PC-9 (cell line): Measurements from ENCODE around the gene HIBADH. TPM values are rescaled to one million over a fixed set of nuclear protein-coding genes. Genes with fewer than 3 reads are reported as not detected.

Source experiments
- BruUV-seq: library from RNA; stranded (reverse); fragments of 400-500 nt; replicated peaks from 2 replicates; lab custom pipeline; 2021; lab: Mats Ljungman, UMichigan
- CTCF ChIA-PET: fragments of 300-600 bp; sonication (Branson Sonifier 250); formaldehyde crosslinking; loops from one replicate; lab custom pipeline; 2022; ENCODE audit warnings: antibody characterized with exemption; lab: Charles Lee
- POLR2A ChIA-PET: fragments of 300-600 bp; sonication (Branson Sonifier 250); formaldehyde crosslinking; loops from one replicate; lab custom pipeline; 2022; ENCODE audit warnings: antibody characterized with exemption; ENCODE audit not compliant: unreplicated experiment; lab: Charles Lee
- DNase-seq, 2 experiments: peaks; one replicate each; pipeline versions ENCODE4 v3.0.0 to v3.0.0-alpha.2; 2015 to 2022; ENCODE audit warnings: mixed read lengths in 1 of 2
- H2AFZ ChIP-seq: fragments of 200-600 bp; sonication (generic); 2 replicates; pipeline ENCODE4 v1.8.1; 2017; ENCODE audit warnings: antibody characterized with exemption
- H3F3A ChIP-seq: fragments of 200-600 bp; sonication (generic); 2 replicates; pipeline ENCODE4 v1.8.1; 2017; ENCODE audit warnings: antibody characterized with exemption, mild to moderate bottlenecking, low read depth; ENCODE audit not compliant: insufficient read depth
- H3K27ac ChIP-seq: fragments of 200-600 bp; sonication (generic); 2 replicates; pipeline ENCODE4 v1.6.1; 2016; ENCODE audit warnings: mixed run types
- H3K27me3 ChIP-seq: fragments of 200-600 bp; sonication (generic); 2 replicates; pipeline ENCODE4 v1.6.1; 2016; ENCODE audit warnings: low read depth, mixed run types; ENCODE audit not compliant: insufficient read depth
- H3K36me3 ChIP-seq: fragments of 200-600 bp; sonication (generic); 2 replicates; pipeline ENCODE4 v1.6.1; 2016; ENCODE audit warnings: low read depth, mixed run types
- H3K4me1 ChIP-seq: fragments of 200-600 bp; sonication (generic); replicated peaks from 2 replicates; pipeline ENCODE4 v1.6.1; 2016; ENCODE audit warnings: mixed run types; ENCODE audit not compliant: insufficient read depth
- H3K4me2 ChIP-seq: fragments of 200-600 bp; sonication (generic); 2 replicates; pipeline ENCODE4 v1.6.1; 2017; ENCODE audit warnings: mixed run types
- H3K4me3 ChIP-seq: fragments of 200-600 bp; sonication (generic); 2 replicates; pipeline ENCODE4 v1.6.1; 2016; ENCODE audit warnings: mixed run types
- H3K79me2 ChIP-seq: fragments of 200-600 bp; sonication (generic); 2 replicates; pipeline ENCODE4 v1.6.1; 2017; ENCODE audit warnings: low read depth, mixed run types
- H3K9me2 ChIP-seq: fragments of 200-600 bp; sonication (generic); 2 replicates; pipeline ENCODE4 v1.8.1; 2017; ENCODE audit warnings: mild to moderate bottlenecking; ENCODE audit not compliant: insufficient read depth
- H3K9me3 ChIP-seq: fragments of 200-600 bp; sonication (generic); 2 replicates; pipeline ENCODE4 v1.8.1; 2016; ENCODE audit warnings: low read depth; ENCODE audit not compliant: insufficient read depth
- H4K20me1 ChIP-seq: fragments of 200-600 bp; sonication (generic); 2 replicates; pipeline ENCODE4 v1.8.1; 2017; ENCODE audit not compliant: insufficient read depth
- EZH2 ChIP-seq: fragments of 200-600 bp; sonication (generic); IDR thresholded peaks from 2 replicates; pipeline ENCODE4 v1.8.0; 2017; ENCODE audit warnings: antibody characterized with exemption, low read depth
- intact Hi-C: fragments of 100-400 bp; cut with micrococcal nuclease; formaldehyde crosslinking; loops from one replicate; pipeline ENCODE4 v1.10.0; 2022; ENCODE audit not compliant: unreplicated experiment
- total RNA-seq: library from RNA; stranded (reverse); gene quantifications from 2 replicates; pipeline ENCODE4 v1.2.3, GENCODE V29; 2021
- TF ChIP-seq, protein P1 (sequence below): fragments of 200-600 bp; sonication (generic); conservative IDR thresholded peaks from 2 replicates; pipeline ENCODE4 v1.6.1; 2017; ENCODE audit warnings: mixed run types, antibody characterized with exemption, mild to moderate bottlenecking, moderate library complexity

HIBADH gene
- total RNA-seq, 1 experiment from 2014 or later, result 73.9 TPM

DNA sequence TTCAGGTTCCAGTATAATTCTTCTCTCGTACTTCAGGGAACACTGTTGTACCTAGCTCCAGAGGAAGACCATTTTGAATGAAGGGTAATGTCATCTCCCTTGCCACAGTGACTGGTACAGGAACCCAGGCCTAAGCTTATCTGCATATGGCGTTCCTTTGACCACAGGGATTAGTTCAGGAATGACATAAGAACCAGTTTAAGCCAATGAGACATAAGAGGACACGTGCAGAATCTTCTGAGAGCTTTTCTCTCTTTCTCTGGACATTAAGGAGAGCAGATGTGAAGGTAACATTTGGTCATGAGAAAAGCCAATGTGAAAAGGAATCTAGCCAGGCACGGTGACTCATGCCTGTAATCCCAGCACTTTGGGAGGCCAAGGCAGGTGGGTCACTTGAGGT, 21.8 kb upstream of the HIBADH start:
- Histone ChIP-seq H3K4me1 (peaks cover 14% of the 10 kb centered on the region), H3K9me2 (no peaks in the 10 kb centered on the region), H3F3A (peaks cover 8% of the 10 kb centered on the region), H3K27me3 (no peaks in the 10 kb centered on the region), H3K79me2 (no peaks in the 10 kb centered on the region), H3K9me3 (no peaks in the 10 kb centered on the region), H4K20me1 (no peaks in the 10 kb centered on the region), H3K36me3 (no peaks in the 10 kb centered on the region), H3K27ac (no peak overlapping the region), H3K4me3 (no peak overlapping the region), H3K4me2 (no peak overlapping the region), H2AFZ (no peak overlapping the region)
- ChIA-PET CTCF (no interaction called here), POLR2A (no interaction called here)
- no peak for DNase-seq
- intact Hi-C loops, result no loop called here
- no TSS peak for BruUV-seq
- TF ChIP-seq EZH2, result no peak
- TF ChIP-seq, protein P1, sequence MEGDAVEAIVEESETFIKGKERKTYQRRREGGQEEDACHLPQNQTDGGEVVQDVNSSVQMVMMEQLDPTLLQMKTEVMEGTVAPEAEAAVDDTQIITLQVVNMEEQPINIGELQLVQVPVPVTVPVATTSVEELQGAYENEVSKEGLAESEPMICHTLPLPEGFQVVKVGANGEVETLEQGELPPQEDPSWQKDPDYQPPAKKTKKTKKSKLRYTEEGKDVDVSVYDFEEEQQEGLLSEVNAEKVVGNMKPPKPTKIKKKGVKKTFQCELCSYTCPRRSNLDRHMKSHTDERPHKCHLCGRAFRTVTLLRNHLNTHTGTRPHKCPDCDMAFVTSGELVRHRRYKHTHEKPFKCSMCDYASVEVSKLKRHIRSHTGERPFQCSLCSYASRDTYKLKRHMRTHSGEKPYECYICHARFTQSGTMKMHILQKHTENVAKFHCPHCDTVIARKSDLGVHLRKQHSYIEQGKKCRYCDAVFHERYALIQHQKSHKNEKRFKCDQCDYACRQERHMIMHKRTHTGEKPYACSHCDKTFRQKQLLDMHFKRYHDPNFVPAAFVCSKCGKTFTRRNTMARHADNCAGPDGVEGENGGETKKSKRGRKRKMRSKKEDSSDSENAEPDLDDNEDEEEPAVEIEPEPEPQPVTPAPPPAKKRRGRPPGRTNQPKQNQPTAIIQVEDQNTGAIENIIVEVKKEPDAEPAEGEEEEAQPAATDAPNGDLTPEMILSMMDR, result no peak

DNA sequence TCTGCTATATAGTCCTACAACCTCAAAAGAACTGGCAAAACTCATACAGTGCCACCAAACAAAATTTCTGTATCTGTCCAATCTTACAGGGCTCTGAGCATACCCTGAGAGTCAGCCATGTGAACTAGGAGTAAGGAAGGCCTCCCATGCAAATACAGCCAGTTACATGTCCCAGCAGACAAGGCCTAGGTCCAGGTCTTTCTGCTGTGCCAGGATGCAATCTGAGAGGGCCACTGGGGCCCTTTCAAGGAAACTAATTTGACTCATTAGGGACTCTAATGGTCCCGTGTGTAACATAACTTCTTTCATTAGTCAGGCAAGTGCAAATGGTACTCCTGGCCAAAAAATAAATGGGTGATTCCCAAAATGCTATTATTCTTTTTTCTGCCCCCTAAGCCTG, 17.9 kb upstream of the HIBADH start:
- Histone ChIP-seq H3K36me3 (no peaks in the 10 kb centered on the region), H3K4me3 (no peak overlapping the region), H4K20me1 (no peaks in the 10 kb centered on the region), H2AFZ (no peak overlapping the region), H3K9me3 (no peaks in the 10 kb centered on the region), H3K27ac (peak overlapping the region; percentile 98), H3K79me2 (no peaks in the 10 kb centered on the region), H3K27me3 (no peaks in the 10 kb centered on the region), H3K9me2 (no peaks in the 10 kb centered on the region), H3F3A (peaks cover 28% of the 10 kb centered on the region), H3K4me1 (peaks cover 39% of the 10 kb centered on the region), H3K4me2 (no peak overlapping the region)
- TF ChIP-seq EZH2, result no peak
- TF ChIP-seq, protein P1, result no peak
- ChIA-PET CTCF (no interaction called here), POLR2A (no interaction called here)
- intact Hi-C loops, result no loop called here
- no peak for DNase-seq
- no TSS peak for BruUV-seq

DNA sequence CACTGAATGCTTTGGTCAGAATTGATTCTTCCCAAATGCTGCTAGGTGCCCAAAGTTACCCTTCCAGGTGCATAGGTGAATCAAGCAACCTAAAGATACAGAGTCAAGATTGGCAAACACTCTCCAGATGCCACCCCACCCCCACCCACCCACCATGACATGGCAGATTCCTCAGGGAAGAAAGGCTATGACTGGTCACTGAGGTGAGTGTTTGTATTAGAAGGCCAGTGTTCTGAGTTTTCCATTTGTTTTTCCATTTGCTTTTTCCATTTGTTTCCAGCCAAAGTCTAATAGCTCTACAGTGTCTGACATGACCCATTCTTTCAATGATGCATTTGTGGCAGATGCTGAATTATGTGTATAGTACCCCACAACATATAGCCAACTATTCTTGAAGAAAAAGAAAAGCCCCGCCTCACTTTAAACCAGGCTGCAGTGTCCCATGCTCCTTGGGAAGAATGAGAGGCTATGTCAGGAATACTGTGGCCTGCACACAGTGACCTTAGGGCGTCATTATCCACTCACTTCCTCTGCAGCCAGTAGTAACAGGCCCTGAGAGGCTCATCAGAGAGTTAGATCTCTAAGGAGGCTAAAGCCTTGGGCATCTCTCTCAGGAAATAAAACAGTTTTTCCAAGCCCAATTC, 16.1 kb upstream of the HIBADH start:
- H3K4me1 ChIP-seq, result peaks cover 33% of the 10 kb centered on the region
- no peaks in the 10 kb centered on the region for H4K20me1 ChIP-seq
- TF ChIP-seq, protein P1, result no peak
- TF ChIP-seq EZH2, result no peak
- no peaks in the 10 kb centered on the region for H3K9me3 ChIP-seq
- no peaks in the 10 kb centered on the region for H3K36me3 ChIP-seq
- H3K9me2 ChIP-seq, result no peaks in the 10 kb centered on the region
- no peaks in the 10 kb centered on the region for H3K79me2 ChIP-seq
- DNase-seq, result peak in 1 of 2 experiments; percentile 54
- H3K4me3 ChIP-seq, result peak overlapping the region; percentile 11; the same call in 1 of the 2 replicates
- POLR2A ChIA-PET, result interaction anchor here (0.6 to 1.4 kb wide), 6 partner anchors 16 to 94 kb away, joined by 3 to 37 read pairs (median 10); partner anchors contain the start of genes HIBADH and TAX1BP1
- intact Hi-C loops, result loop anchor here (1.0 to 5.0 kb wide), 4 partner anchors 15 to 94 kb away; partner anchors contain the start of gene TAX1BP1
- H2AFZ ChIP-seq, result peak overlapping the region; percentile 62
- no TSS peak for BruUV-seq
- H3K27ac ChIP-seq, result peak overlapping the region; percentile 98
- peaks cover 28% of the 10 kb centered on the region for H3F3A ChIP-seq
- no peaks in the 10 kb centered on the region for H3K27me3 ChIP-seq
- peak overlapping the region; percentile 65 for H3K4me2 ChIP-seq
- CTCF ChIA-PET, result interaction anchor here (0.6 kb wide), 1 partner anchor 18 kb away, joined by 6 read pairs; no protein-coding TSS in a partner anchor
